GM12878 (cell line): ENCODE measurements around the gene ZNF672. TPM values are rescaled to one million over a fixed set of nuclear protein-coding genes. Genes with fewer than 3 reads are reported as not detected.

Experiments used
- ATAC-seq: fragments of 200-7000 bp; cut with Tn5 transposase; 3 replicates; pipeline ENCODE4 v1.9.1; 2020; ENCODE audit warnings: mild to moderate bottlenecking, moderate library complexity
- BruUV-seq: library from RNA; stranded (reverse); fragments of 400-500 nt; replicated peaks from 2 replicates; lab custom pipeline; 2021; lab: Mats Ljungman, UMichigan
- CTCF ChIA-PET: fragments of 300-600 bp; sonication (Branson Sonifier 250); formaldehyde crosslinking; extraction: SDS; loops from one replicate; lab custom pipeline; 2021; ENCODE audit warnings: inconsistent platforms; lab: Yijun Ruan, JAX
- POLR2A ChIA-PET: fragments of 350-600 bp; formaldehyde crosslinking; extraction: SDS; loops from one replicate; lab custom pipeline; 2021; ENCODE audit warnings: inconsistent platforms; lab: Charles Lee
- RAD21 ChIA-PET: fragments of 300-600 bp; sonication (Branson Sonifier 250); formaldehyde crosslinking; loops from one replicate; lab custom pipeline; 2023; ENCODE audit warnings: antibody characterized with exemption; ENCODE audit not compliant: unreplicated experiment; lab: Charles Lee
- SMC1A ChIA-PET: fragments of 300-600 bp; sonication (Branson Sonifier 250); formaldehyde crosslinking; loops from one replicate; lab custom pipeline; 2023; ENCODE audit not compliant: unreplicated experiment, uncharacterized antibody; lab: Charles Lee
- DNase-seq: peaks from one replicate; pipeline ENCODE4 v3.0.0-alpha.2; 2011; ENCODE audit warnings: low read depth, low spot score
- FAIRE-seq: peaks from 3 replicates; lab custom pipeline; 2011; peaks lifted over from hg19 to GRCh38; lab: Jason Lieb, UNC
- H2AFZ ChIP-seq: 2 replicates; pipeline ENCODE4 v1.6.0; 2011; ENCODE audit warnings: low read depth, low read length, control low read depth; ENCODE audit not compliant: control insufficient read depth
- H3K27ac ChIP-seq: 2 replicates; pipeline ENCODE4 v1.5.1; 2011; ENCODE audit warnings: control low read depth; ENCODE audit not compliant: control insufficient read depth, insufficient read depth
- H3K27me3 ChIP-seq, 2 experiments: replicated peaks in 1 of 2; 2 replicates each; pipeline versions ENCODE4 v1.6.0 to v1.6.1; 2011; ENCODE audit warnings: low read length in 1 of 2; ENCODE audit not compliant: control insufficient read depth in 2 of 2, insufficient read depth in 2 of 2
- H3K36me3 ChIP-seq, 2 experiments: 2 replicates each; pipeline ENCODE4 v1.5.1; 2011; ENCODE audit warnings: low read length in 1 of 2; ENCODE audit not compliant: control insufficient read depth in 2 of 2, insufficient read depth in 2 of 2
- H3K4me1 ChIP-seq: 2 replicates; pipeline ENCODE4 v1.6.1; 2011; ENCODE audit warnings: mild to moderate bottlenecking, low read length, moderate library complexity, mixed read lengths; ENCODE audit not compliant: control insufficient read depth, insufficient read depth
- H3K4me2 ChIP-seq: 2 replicates; pipeline ENCODE4 v1.6.0; 2011; ENCODE audit warnings: control low read depth; ENCODE audit not compliant: control insufficient read depth, insufficient read depth
- H3K4me3 ChIP-seq: fragments of 200-600 bp; sonication (generic); 2 replicates; pipeline ENCODE4 v1.5.1; 2016
- H3K79me2 ChIP-seq: 2 replicates; pipeline ENCODE4 v1.6.0; 2011; ENCODE audit warnings: low read length; ENCODE audit not compliant: control insufficient read depth, insufficient read depth
- H3K9ac ChIP-seq: 2 replicates; pipeline ENCODE4 v1.8.0; 2011; ENCODE audit warnings: low read length, control low read depth, mixed read lengths; ENCODE audit not compliant: control insufficient read depth, insufficient read depth
- H3K9me3 ChIP-seq: replicated peaks from 3 replicates; pipeline ENCODE4 v1.5.1; 2011; ENCODE audit warnings: mild to moderate bottlenecking, low read length; ENCODE audit not compliant: control insufficient read depth, insufficient read depth
- H4K20me1 ChIP-seq: 2 replicates; pipeline ENCODE4 v1.6.0; 2011; ENCODE audit not compliant: control insufficient read depth, insufficient read depth
- BHLHE40 ChIP-seq, 2 experiments: fragments of 450-650 bp in 1 of 2; IDR thresholded peaks; 2 replicates each; pipeline ENCODE4 v1.6.1; 2011 to 2017; ENCODE audit warnings: low read depth in 2 of 2, borderline replicate concordance in 1 of 2, improper control_type of control experiment in 1 of 2, low read length in 1 of 2, mild to moderate bottlenecking in 1 of 2
- CBX5 ChIP-seq: sonication (generic); IDR thresholded peaks from 2 replicates; pipeline ENCODE4 v1.6.1; 2016; ENCODE audit warnings: low read depth, moderate library complexity, mild to moderate bottlenecking, inconsistent platforms
- CHD1 ChIP-seq: IDR thresholded peaks from 2 replicates; pipeline ENCODE4 v1.6.1; 2012; ENCODE audit warnings: low read depth, low read length, improper control_type of control experiment
- HDAC6 ChIP-seq: fragments of 200-600 bp; sonication (generic); IDR thresholded peaks from one replicate; pipeline ENCODE4 v1.8.0; 2017; ENCODE audit warnings: antibody characterized with exemption; ENCODE audit not compliant: unreplicated experiment
- HDGF ChIP-seq: fragments of 450-650 bp; IDR thresholded peaks from 2 replicates; pipeline ENCODE4 v1.6.1; 2016; ENCODE audit warnings: antibody characterized with exemption
- IKZF1 ChIP-seq: fragments of 450-650 bp; conservative IDR thresholded peaks from 2 replicates; pipeline ENCODE4 v1.6.1; 2017; ENCODE audit warnings: antibody characterized with exemption, mild to moderate bottlenecking
- MEF2B ChIP-seq: fragments of 450-650 bp; IDR thresholded peaks from 2 replicates; pipeline ENCODE4 v1.6.1; 2018; ENCODE audit warnings: mild to moderate bottlenecking, moderate library complexity; ENCODE audit not compliant: partially characterized antibody, poor library complexity, severe bottlenecking
- MLLT1 ChIP-seq: fragments of 450-650 bp; IDR thresholded peaks from 2 replicates; pipeline ENCODE4 v1.6.1; 2016; ENCODE audit warnings: mild to moderate bottlenecking
- MTA2 ChIP-seq: fragments of 450-650 bp; IDR thresholded peaks from 2 replicates; pipeline ENCODE4 v1.6.1; 2016; ENCODE audit warnings: low read depth, mild to moderate bottlenecking, moderate library complexity
- MXI1 ChIP-seq: fragments of 150-350 bp; IDR thresholded peaks from 2 replicates; pipeline ENCODE4 v1.6.1; 2011; ENCODE audit warnings: low read depth, mild to moderate bottlenecking, inconsistent platforms, low read length, improper control_type of control experiment
- NR2F1 ChIP-seq: fragments of 450-650 bp; conservative IDR thresholded peaks from 2 replicates; pipeline ENCODE4 v1.6.1; 2017; ENCODE audit warnings: mild to moderate bottlenecking
- POLR2A ChIP-seq: IDR thresholded peaks from 2 replicates; pipeline ENCODE4 v1.6.1; 2011; ENCODE audit warnings: low read depth, mild to moderate bottlenecking, low read length
- YY1 ChIP-seq: IDR thresholded peaks from 2 replicates; pipeline ENCODE4 v1.6.1; 2011; ENCODE audit warnings: low read depth, mild to moderate bottlenecking, low read length
- ZZZ3 ChIP-seq: IDR thresholded peaks from 2 replicates; pipeline ENCODE4 v1.6.1; 2011; ENCODE audit warnings: low read depth; ENCODE audit not compliant: control insufficient read depth, insufficient read length
- WGBS: methylation state at CpG from one replicate; pipeline ENCODE4 v1.1.6; 2016; ENCODE audit warnings: low lambda C conversion rate; ENCODE audit not compliant: insufficient replicate concordance, insufficient coverage; ENCODE audit errors: missing lambda C conversion rate; 5-methylcytosine and 5-hydroxymethylcytosine counted together
- in situ Hi-C: fragments of 300-500 bp; cut with MboI; formaldehyde crosslinking; loops from 9 replicates; pipeline ENCODE4 v1.14.3; 2018; ENCODE audit warnings: mixed read lengths
- intact Hi-C: fragments of 100-400 bp; cut with micrococcal nuclease; formaldehyde crosslinking; loops from one replicate; pipeline ENCODE4 v1.14.2; 2022; ENCODE audit not compliant: unreplicated experiment
- polyA plus RNA-seq, 11 experiments: library from polyadenylated mRNA; depleted of rRNA in 4 of 11; unstranded in 6 of 11; stranded (reverse) in 5 of 11; fragments of >200 nt; fragmentation: Nextera tagmentation in 4 of 11; fragmentation: Illumina TruSeq in 1 of 11; extraction: Ambion mirVana in 4 of 11; extraction: Trizol in 1 of 11; gene quantifications; 1 replicate in 1 of 11; 2 replicates in 10 of 11; pipeline versions ENCODE4 v1.2.1 to v1.2.3, GENCODE V29; 2011 to 2016; ENCODE audit warnings: inconsistent platforms in 2 of 11, missing spikeins in 2 of 11, low read depth in 1 of 11
- total RNA-seq, 4 experiments: library from RNA; depleted of rRNA in 3 of 4; stranded (reverse); fragments of >200 nt in 3 of 4; fragmentation: Illumina TruSeq in 1 of 4; extraction: Trizol in 1 of 4; gene quantifications; 2 replicates each; pipeline versions ENCODE4 v1.2.1 to v1.2.3, GENCODE V29; 2013 to 2021
- TF ChIP-seq, protein P1 (sequence below), 3 experiments: IDR thresholded peaks in 2 of 3; conservative IDR thresholded peaks in 1 of 3; 2 replicates each; pipeline ENCODE4 v1.5.1; 2011; ENCODE audit warnings: low read depth in 3 of 3, low read length in 3 of 3, mild to moderate bottlenecking in 3 of 3, control low read depth in 2 of 3, moderate library complexity in 2 of 3, inconsistent platforms in 1 of 3, mixed read lengths in 1 of 3; ENCODE audit not compliant: control insufficient read depth in 2 of 3, insufficient read depth in 1 of 3; ENCODE audit errors: extremely low read depth in 1 of 3
- TF ChIP-seq, protein P2 (sequence below): fragments of 450-650 bp; IDR thresholded peaks from 2 replicates; pipeline ENCODE4 v1.6.1; 2016; ENCODE audit warnings: mild to moderate bottlenecking

Gene ZNF672
- total and polyA plus RNA-seq, 10 of the 15 experiments (the other 5 are each of a cell fraction or from before 2014, with no cell fraction given): 2.9 to 51.3 (median 39.8) TPM

DNA sequence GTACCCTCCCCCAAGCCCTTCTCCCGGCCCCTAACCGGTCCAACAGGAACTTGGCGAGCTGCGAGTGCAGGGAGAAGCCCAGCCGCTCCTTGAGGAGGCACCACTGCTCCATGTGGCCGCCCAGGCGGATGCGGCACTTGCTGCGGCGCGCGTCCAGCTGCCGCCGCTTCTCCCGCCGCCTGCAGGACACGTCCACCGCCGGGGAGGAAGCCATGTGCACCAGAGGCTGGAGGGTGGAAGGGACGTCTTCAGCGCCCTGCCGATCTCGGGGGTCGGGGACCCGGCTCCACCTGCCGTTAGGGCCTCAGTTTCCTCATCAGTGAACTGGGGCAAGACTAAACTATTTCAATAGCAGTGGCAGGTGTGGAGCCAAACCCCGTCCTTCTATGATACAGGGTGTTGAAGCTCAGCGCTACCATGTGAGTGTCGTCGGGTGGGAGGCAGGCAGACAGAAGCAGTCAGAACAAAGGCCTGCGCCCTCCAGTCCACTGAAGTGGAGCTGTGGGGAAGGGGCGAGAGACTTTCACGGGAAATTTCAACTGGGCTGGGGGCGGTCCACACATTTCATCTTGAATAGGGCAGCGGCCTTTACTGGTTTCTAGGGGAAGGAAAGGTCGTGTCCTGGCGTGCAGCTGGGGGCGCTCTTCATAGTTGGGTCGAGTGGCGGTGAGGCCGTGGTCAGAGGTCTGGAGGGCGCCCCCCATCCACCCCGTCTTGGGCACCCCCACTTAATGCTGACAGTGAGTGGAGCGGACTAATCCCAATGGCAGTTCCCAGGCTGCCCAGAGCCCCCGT is 20.3 kb downstream of the ZNF672 start:
- H3K4me1 ChIP-seq: peaks cover 10% of the 10 kb centered on the region
- H3K27ac ChIP-seq: peak overlapping the region; percentile 82
- WGBS: 1% methylated on average over 44 of the region's 45 CpGs
- H2AFZ ChIP-seq: peak overlapping the region; percentile 67
- ChIA-PET POLR2A (interaction anchor here (0.7 to 3.5 kb wide), 6 partner anchors 16 to 400 kb away, joined by 3 to 47 read pairs (median 24); partner anchors contain the start of genes SH3BP5L and ZNF672), CTCF (interaction anchor here (0.6 to 8.9 kb wide), 14 partner anchors 11 to 629 kb away, joined by 3 to 60 read pairs (median 4); partner anchors contain the start of genes SH3BP5L and ZNF672), RAD21 (interaction anchor here (0.6 to 3.6 kb wide), 11 partner anchors 16 to 1287 kb away, joined by 3 to 25 read pairs (median 4); partner anchors contain the start of genes SH3BP5L and ZNF672), SMC1A (interaction anchor here (0.9 to 4.3 kb wide), 7 partner anchors 14 to 615 kb away, joined by 3 to 24 read pairs (median 4); partner anchors contain the start of genes PGBD2, SH3BP5L and ZNF672)
- H3K79me2 ChIP-seq: peaks cover 22% of the 10 kb centered on the region
- no peak for DNase-seq
- H4K20me1 ChIP-seq: no peaks in the 10 kb centered on the region
- no peak for FAIRE-seq
- BruUV-seq: no TSS peak
- intact Hi-C loops: loop anchor here (2.0 kb wide), 1 partner anchor 31 kb away; no protein-coding TSS in a partner anchor
- ATAC-seq: peak; percentile 73
- peak overlapping the region; percentile 99 for H3K4me2 ChIP-seq
- no peaks in the 10 kb centered on the region for H3K27me3 ChIP-seq
- peak overlapping the region; percentile 83 for H3K9ac ChIP-seq
- in situ Hi-C loops: no loop called here
- peak overlapping the region; percentile 95 for H3K4me3 ChIP-seq
- peaks cover 7 to 9% of the 10 kb centered on the region in 2 experiments; a peak in 3 of 4 replicates for H3K36me3 ChIP-seq
- no peaks in the 10 kb centered on the region for H3K9me3 ChIP-seq
- TF ChIP-seq YY1: peak; percentile 61
- 0 out of 2 replicates have a peak, but pooled peaks have one; percentile 41 for TF ChIP-seq IKZF1
- TF ChIP-seq NR2F1: peak; percentile 86
- TF ChIP-seq MTA2: peak; percentile 21; the same call in 1 of the 2 replicates
- TF ChIP-seq, protein P1, sequence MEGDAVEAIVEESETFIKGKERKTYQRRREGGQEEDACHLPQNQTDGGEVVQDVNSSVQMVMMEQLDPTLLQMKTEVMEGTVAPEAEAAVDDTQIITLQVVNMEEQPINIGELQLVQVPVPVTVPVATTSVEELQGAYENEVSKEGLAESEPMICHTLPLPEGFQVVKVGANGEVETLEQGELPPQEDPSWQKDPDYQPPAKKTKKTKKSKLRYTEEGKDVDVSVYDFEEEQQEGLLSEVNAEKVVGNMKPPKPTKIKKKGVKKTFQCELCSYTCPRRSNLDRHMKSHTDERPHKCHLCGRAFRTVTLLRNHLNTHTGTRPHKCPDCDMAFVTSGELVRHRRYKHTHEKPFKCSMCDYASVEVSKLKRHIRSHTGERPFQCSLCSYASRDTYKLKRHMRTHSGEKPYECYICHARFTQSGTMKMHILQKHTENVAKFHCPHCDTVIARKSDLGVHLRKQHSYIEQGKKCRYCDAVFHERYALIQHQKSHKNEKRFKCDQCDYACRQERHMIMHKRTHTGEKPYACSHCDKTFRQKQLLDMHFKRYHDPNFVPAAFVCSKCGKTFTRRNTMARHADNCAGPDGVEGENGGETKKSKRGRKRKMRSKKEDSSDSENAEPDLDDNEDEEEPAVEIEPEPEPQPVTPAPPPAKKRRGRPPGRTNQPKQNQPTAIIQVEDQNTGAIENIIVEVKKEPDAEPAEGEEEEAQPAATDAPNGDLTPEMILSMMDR (IDR thresholded peaks at IDR 0.05 in 2 of 3, conservative IDR thresholded peaks at IDR 0.05 in 1 of 3; ENCODE audit: control insufficient read depth in 2 of 3, extremely low read depth in 1 of 3, insufficient read depth in 1 of 3, low read depth in 3 of 3, low read length in 3 of 3): peak; percentile 56 to 69 (median 67)
- TF ChIP-seq HDGF: 0 out of 2 replicates have a peak, but pooled peaks have one; percentile 65
- TF ChIP-seq ZZZ3: no peak
- peak; percentile 58; the same call in 1 of the 2 replicates for TF ChIP-seq MXI1
- peak; percentile 57 for TF ChIP-seq MLLT1
- 0 out of 2 replicates have a peak, but pooled peaks have one; percentile 32 for TF ChIP-seq CHD1
- TF ChIP-seq HDAC6: no peak
- TF ChIP-seq, protein P2, sequence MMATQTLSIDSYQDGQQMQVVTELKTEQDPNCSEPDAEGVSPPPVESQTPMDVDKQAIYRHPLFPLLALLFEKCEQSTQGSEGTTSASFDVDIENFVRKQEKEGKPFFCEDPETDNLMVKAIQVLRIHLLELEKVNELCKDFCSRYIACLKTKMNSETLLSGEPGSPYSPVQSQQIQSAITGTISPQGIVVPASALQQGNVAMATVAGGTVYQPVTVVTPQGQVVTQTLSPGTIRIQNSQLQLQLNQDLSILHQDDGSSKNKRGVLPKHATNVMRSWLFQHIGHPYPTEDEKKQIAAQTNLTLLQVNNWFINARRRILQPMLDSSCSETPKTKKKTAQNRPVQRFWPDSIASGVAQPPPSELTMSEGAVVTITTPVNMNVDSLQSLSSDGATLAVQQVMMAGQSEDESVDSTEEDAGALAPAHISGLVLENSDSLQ: no peak
- TF ChIP-seq CBX5: no peak
- TF ChIP-seq BHLHE40 (IDR thresholded peaks at IDR 0.05; ENCODE audit: borderline replicate concordance in 1 of 2, low read depth in 2 of 2, low read length in 1 of 2): peak in 1 of 2 experiments; percentile 21; a peak in 1 of 4 replicates
- peak; percentile 45 for TF ChIP-seq MEF2B
- TF ChIP-seq POLR2A: peak; percentile 79
